Ectodermal cell (in vitro differentiated cells): ENCODE results near the gene GLYAT.

ENCODE experiments used
- H3K27ac ChIP-seq: 2 replicates; pipeline ENCODE4 v1.7.0; 2013; ENCODE audit warnings: mild to moderate bottlenecking, low read depth, low read length; ENCODE audit not compliant: insufficient read depth, poor library complexity, severe bottlenecking
- H3K27me3 ChIP-seq: 2 replicates; pipeline ENCODE4 v1.7.0; 2013; ENCODE audit warnings: mild to moderate bottlenecking, low read length; ENCODE audit not compliant: insufficient read depth, control insufficient read depth, poor library complexity, severe bottlenecking
- H3K36me3 ChIP-seq: one replicate; pipeline ENCODE4 v1.7.0; 2013; ENCODE audit warnings: low read length; ENCODE audit not compliant: control insufficient read depth, insufficient read depth
- H3K4me1 ChIP-seq: one replicate; pipeline ENCODE4 v1.7.0; 2013; ENCODE audit warnings: low read length; ENCODE audit not compliant: control insufficient read depth, insufficient read depth
- H3K4me3 ChIP-seq: 2 replicates; pipeline ENCODE4 v1.7.0; 2013; ENCODE audit warnings: low read depth, low read length, control low read depth; ENCODE audit not compliant: insufficient read depth
- H3K9me3 ChIP-seq: 2 replicates; pipeline ENCODE4 v1.7.0; 2013; ENCODE audit warnings: mild to moderate bottlenecking, low read length, moderate library complexity; ENCODE audit not compliant: control insufficient read depth
- WGBS, 2 experiments: methylation state at CpG; one replicate each; pipeline ENCODE4 v1.1.7; 2013; ENCODE audit warnings: missing lambda C conversion rate in 2 of 2; 5-methylcytosine and 5-hydroxymethylcytosine counted together

The GLYAT gene

DNA sequence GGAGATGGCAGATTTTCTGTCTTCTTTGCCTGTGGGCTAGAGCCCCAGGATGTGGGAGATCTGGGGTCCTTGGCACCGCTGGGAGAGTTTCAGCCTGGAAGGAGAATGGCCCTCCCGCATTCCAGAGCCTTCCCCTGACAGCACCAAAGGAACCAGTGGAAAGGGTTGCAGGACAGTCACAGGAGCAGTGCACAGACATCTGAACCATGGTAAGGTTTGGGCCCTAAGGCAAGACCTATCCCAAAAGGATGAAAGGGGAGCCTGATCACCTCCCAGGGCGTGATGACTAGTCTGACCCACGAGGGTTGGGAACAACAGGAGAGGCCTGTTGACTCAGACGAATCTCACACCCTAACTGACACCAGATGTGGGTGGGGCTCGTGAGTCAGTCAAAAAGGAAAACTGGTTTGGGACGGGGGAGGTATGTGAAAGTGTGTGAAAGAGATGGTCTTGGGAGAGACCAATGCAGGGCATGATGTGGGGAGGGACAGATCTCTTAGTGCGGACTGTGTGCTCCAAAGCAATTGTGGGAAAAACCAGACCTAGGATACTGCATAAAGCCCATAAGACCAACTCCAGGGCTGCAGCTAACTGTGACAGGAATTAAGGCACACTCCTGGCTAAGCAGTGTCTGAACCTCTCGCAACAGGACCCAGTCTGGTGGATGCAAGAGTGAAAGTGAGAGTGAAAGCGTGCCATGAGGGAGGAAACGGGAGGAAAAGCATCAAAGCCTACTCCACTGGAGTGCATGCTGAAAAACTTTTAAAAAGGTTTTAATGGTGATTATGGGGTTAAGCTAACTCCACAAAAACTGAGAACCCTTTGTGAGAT is 39.1 kb upstream of the GLYAT start:
- Histone ChIP-seq H3K4me3 (no peak overlapping the region), H3K9me3 (peaks cover 2% of the 10 kb centered on the region), H3K27ac (no peak overlapping the region), H3K36me3 (no peaks in the 10 kb centered on the region), H3K4me1 (no peaks in the 10 kb centered on the region), H3K27me3 (no peaks in the 10 kb centered on the region)
- WGBS, 2 experiments = 73 to 75% methylated on average over 11 of the region's 11 CpGs

GRCh38 chr11:58770166-58770565 is 38.4 kb upstream of the GLYAT start:
- H3K36me3 ChIP-seq = no peaks in the 10 kb centered on the region
- WGBS, 2 experiments = 64 to 74% methylated on average over 2 of the region's 2 CpGs
- peaks cover 5% of the 10 kb centered on the region for H3K9me3 ChIP-seq
- no peaks in the 10 kb centered on the region for H3K27me3 ChIP-seq
- H3K4me3 ChIP-seq = no peak overlapping the region
- no peaks in the 10 kb centered on the region for H3K4me1 ChIP-seq
- no peak overlapping the region for H3K27ac ChIP-seq

GRCh38 chr11:58769308-58769707 is 37.6 kb upstream of the GLYAT start:
- H3K36me3 ChIP-seq = no peaks in the 10 kb centered on the region
- no peak overlapping the region for H3K27ac ChIP-seq
- no peaks in the 10 kb centered on the region for H3K27me3 ChIP-seq
- H3K4me1 ChIP-seq = no peaks in the 10 kb centered on the region
- H3K9me3 ChIP-seq = peaks cover 5% of the 10 kb centered on the region
- H3K4me3 ChIP-seq = no peak overlapping the region
- 39 to 60% methylated on average over 1 to 2 of the region's 2 CpGs for WGBS, 2 experiments

- no peaks in the 10 kb centered on the region for H3K36me3 ChIP-seq
- H3K27me3 ChIP-seq = no peaks in the 10 kb centered on the region
- peaks cover 5% of the 10 kb centered on the region for H3K9me3 ChIP-seq
- 72 to 74% methylated on average over 2 of the region's 2 CpGs for WGBS, 2 experiments
- H3K4me3 ChIP-seq = no peak overlapping the region
- no peaks in the 10 kb centered on the region for H3K4me1 ChIP-seq
- H3K27ac ChIP-seq = no peak overlapping the region
Measured at GRCh38 chr11:58768137-58768536, 36.4 kb upstream of the GLYAT start.

DNA sequence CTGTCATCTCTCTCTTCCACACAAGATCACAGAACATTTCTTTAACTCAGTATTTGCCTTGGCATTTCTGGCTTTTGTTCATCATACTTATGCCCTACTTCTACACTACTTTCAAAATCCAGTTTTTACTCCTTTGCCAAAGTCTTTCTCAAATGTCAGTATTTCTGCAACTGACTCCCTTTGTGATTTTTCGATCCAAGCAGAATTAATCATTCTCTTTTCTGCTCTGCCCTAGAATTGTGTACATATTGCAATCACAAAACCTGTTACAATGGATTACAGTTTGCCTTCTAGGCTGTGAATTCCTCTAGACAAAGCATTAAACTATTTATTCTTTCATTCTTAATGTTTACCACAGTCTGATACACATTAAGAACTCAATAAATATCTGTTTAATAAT is 33.3 kb upstream of the GLYAT start:
- peaks cover 9% of the 10 kb centered on the region for H3K9me3 ChIP-seq
- no peaks in the 10 kb centered on the region for H3K36me3 ChIP-seq
- no peak overlapping the region for H3K4me3 ChIP-seq
- no peaks in the 10 kb centered on the region for H3K4me1 ChIP-seq
- 72 to 77% methylated on average over 1 of the region's 1 CpG for WGBS, 2 experiments
- H3K27ac ChIP-seq = no peak overlapping the region
- H3K27me3 ChIP-seq = no peaks in the 10 kb centered on the region

- Histone ChIP-seq H3K9me3 (peaks cover 9% of the 10 kb centered on the region), H3K27ac (no peak overlapping the region), H3K27me3 (no peaks in the 10 kb centered on the region), H3K4me1 (no peaks in the 10 kb centered on the region), H3K36me3 (no peaks in the 10 kb centered on the region), H3K4me3 (no peak overlapping the region)
- 86 to 93% methylated on average over 1 of the region's 1 CpG for WGBS, 2 experiments
Measured at GRCh38 chr11:58763120-58763490, 31.4 kb upstream of the GLYAT start.

- Histone ChIP-seq H3K9me3 (peaks cover 9% of the 10 kb centered on the region), H3K4me3 (no peak overlapping the region), H3K27ac (no peak overlapping the region), H3K27me3 (no peaks in the 10 kb centered on the region), H3K36me3 (no peaks in the 10 kb centered on the region), H3K4me1 (no peaks in the 10 kb centered on the region)
- WGBS, 2 experiments = 70 to 74% methylated on average over 6 of the region's 6 CpGs
Measured at GRCh38 chr11:58762284-58763119, 30.8 kb upstream of the GLYAT start.

GRCh38 chr11:58757439-58757838 is 25.7 kb upstream of the GLYAT start:
- Histone ChIP-seq H3K4me1 (no peaks in the 10 kb centered on the region), H3K4me3 (no peak overlapping the region), H3K9me3 (no peaks in the 10 kb centered on the region), H3K27me3 (no peaks in the 10 kb centered on the region), H3K36me3 (no peaks in the 10 kb centered on the region), H3K27ac (no peak overlapping the region)

GRCh38 chr11:58745705-58746364 is 14.1 kb upstream of the GLYAT start:
- WGBS, 2 experiments = 75 to 80% methylated on average over 5 of the region's 5 CpGs
- Histone ChIP-seq H3K27me3 (no peaks in the 10 kb centered on the region), H3K27ac (no peak overlapping the region), H3K9me3 (peaks cover 11% of the 10 kb centered on the region), H3K36me3 (no peaks in the 10 kb centered on the region), H3K4me3 (no peak overlapping the region), H3K4me1 (no peaks in the 10 kb centered on the region)
